HG02938 (cell line): Measurements from ENCODE around the gene ACOT8.
"Not testable (repeated sequence)": the region's sequence is repeated elsewhere in the genome, so short reads cannot be mapped to it uniquely, and the experiment has no call there.

Experiments
- ATAC-seq: cut with Tn5 transposase; IDR thresholded peaks from one replicate; pipeline ENCODE4 v1.9.1; 2021; ENCODE audit warnings: mild to moderate bottlenecking, moderate library complexity; ENCODE audit not compliant: unreplicated experiment

The ACOT8 gene

DNA sequence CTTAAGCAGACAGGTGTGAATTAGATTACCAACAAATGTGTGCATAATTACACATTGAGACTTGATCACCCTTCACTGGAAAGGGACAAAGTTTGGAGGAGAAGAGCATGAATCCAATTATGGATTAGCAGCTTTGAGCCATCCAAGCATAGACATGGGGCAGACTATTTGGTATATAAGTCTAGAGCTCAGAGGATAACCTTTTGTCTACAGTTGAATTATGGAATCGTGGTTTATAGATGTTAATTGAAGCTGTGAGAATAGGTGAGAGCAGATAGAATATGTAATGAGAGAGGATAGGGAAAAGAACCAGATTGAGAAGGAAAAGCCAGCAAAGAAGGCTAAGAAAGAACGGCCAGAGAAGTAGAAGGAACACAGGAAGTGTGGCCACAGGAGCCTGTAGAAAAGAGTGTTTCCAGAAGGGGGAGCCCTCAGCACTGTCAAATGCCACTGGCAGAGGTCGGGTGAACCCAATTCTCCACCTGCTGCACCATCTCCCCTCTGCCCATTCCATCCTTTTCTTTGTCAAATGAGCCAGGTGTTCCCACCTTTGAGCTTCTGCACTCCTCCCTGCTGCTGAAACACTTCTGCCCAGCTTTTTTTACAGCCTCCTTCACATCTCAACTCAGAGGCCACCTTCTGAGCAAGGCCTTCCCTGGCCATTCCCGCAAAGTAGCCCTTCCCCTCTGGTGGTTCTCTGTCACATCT is 58.1 kb downstream of the ACOT8 start:
- ATAC-seq: no peak

DNA sequence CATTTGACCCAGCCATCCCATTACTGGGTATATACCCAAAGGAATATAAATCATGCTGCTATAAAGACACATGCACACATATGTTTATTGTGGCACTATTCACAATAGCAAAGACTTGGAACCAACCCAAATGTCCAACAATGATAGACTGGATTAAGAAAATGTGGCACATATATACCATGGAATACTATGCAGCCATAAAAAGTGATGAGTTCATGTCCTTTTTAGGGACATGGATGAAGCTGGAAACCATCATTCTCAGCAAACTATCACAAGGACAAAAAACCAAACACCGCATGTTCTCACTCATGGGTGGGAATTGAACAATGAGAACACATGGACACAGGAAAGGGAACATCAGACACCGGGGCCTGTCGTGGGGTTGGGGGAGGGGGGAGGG is 59.2 kb downstream of the ACOT8 start:
- not testable (repeated sequence) for ATAC-seq

DNA sequence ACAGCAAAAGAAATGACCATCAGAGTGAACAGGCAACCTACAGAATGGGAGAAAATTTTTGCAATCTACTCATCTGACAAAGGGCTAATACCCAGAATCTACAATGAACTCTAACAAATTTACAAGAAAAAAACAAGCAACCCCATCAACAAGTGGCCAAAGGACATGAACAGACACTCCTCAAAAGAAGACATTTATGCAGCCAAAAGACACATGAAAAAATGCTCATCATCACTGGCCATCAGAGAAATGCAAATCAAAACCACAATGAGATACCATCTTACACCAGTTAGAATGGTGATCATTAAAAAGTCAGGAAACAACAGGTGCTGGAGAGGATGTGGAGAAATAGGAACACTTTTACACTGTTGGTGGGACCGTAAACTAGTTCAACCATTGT is 59.7 kb downstream of the ACOT8 start:
- ATAC-seq: not testable (repeated sequence)

DNA sequence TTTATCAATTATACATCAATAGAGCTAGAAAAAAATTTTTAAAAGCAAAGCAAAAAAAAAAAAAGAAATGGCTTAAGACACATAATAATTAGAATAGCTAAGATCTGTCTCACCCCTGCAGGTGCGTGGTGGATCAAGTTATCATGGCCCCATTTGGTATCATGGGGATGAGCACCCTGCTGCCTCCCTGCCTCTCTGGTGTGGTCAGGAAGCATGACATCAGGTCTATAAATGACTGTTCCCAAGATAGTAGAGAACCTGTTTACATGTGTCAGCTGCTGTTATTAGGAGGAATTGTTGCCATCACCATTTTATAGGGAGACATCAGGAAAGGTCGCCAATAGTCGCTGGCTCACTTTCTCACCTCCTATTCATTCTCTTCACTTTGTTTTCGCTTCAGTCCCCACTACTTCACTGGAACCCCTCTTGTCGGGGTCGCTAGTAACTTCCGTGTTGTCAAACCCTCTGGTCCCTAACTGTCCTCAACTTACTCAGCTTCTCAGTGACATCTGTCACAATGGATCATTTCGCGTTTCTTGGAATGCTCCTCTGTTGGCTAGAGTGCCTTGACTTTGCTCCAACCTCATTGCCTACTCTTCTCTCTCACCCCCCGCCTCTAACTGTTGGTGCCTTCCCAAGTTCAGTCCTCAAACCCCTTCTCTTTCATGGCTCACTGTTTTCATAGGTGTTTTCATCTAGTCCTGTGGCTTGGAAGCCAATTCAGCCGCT is 60.7 kb downstream of the ACOT8 start:
- no peak for ATAC-seq

DNA sequence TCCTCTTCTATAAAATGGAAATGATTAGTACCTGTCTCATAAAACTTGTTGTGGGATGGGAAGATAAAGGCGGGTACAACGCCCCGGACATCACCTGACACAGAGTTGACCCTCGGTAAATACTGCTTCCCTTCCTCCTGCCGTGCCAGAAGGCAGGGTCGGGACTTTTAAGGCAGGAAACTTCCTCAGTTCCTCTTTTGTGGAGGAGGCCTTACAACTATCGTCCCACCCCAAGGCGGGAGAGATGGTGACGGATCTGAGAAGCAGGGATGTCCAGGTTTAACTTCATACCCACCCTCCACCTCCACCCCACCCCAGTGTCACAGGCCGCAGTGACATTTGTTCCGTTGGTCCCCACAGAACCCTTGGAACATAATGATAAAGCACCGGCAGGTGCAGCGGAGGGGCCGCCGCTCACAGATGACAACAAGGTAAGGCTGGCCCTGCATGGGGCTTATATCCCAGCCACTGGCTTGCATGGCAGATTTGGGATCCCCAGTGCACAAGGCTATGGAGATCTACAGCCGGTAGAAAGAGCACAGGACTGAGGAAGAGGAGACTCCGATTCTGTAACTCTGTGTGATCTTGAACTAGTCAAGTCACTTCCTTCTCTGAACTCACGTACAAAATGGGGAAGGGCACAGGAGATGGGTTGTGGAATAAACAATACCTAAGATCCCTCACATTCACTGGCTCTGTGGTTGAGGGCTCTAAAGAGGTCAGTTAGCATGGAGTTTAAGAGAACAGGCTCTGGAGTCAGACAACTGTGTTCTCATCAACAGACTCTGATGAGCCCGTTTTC is 64.7 kb downstream of the ACOT8 start:
- no peak for ATAC-seq
